ENCODE measurements around the gene MYO16.

The MYO16 gene

GRCh38 chr13:108927615-108928014 is 298.2 kb downstream of the MYO16 start:
- in situ Hi-C loops (cut with MboI; ENCODE audit: low sequenced_read_pairs), result no loop called here

GRCh38 chr13:108929532-108930206 is 300.3 kb downstream of the MYO16 start:
- in situ Hi-C loops (cut with MboI; ENCODE audit: low sequenced_read_pairs), result no loop called here

GRCh38 chr13:108932196-108932595 is 302.8 kb downstream of the MYO16 start:
- in situ Hi-C loops (cut with MboI; ENCODE audit: low sequenced_read_pairs), result no loop called here

- in situ Hi-C loops (cut with MboI; ENCODE audit: low sequenced_read_pairs), result no loop called here
Measured at GRCh38 chr13:108933061-108933460, 303.6 kb downstream of the MYO16 start.

- in situ Hi-C loops (cut with MboI; ENCODE audit: low sequenced_read_pairs), result no loop called here
Measured at GRCh38 chr13:108938155-108938554, 308.7 kb downstream of the MYO16 start.

- in situ Hi-C loops (cut with MboI; ENCODE audit: low sequenced_read_pairs), result no loop called here
Measured at GRCh38 chr13:108940121-108940520, 310.7 kb downstream of the MYO16 start.

- in situ Hi-C loops (cut with MboI; ENCODE audit: low sequenced_read_pairs), result no loop called here
Measured at GRCh38 chr13:108943842-108944241, 314.4 kb downstream of the MYO16 start.

GRCh38 chr13:108944760-108945159 is 315.3 kb downstream of the MYO16 start:
- in situ Hi-C loops (cut with MboI; ENCODE audit: low sequenced_read_pairs), result no loop called here

- in situ Hi-C loops (cut with MboI; ENCODE audit: low sequenced_read_pairs), result no loop called here
Measured at GRCh38 chr13:108947551-108948030, 318.2 kb downstream of the MYO16 start.

- in situ Hi-C loops (cut with MboI; ENCODE audit: low sequenced_read_pairs), result no loop called here
Measured at GRCh38 chr13:108948251-108948671, 318.9 kb downstream of the MYO16 start.

- in situ Hi-C loops (cut with MboI; ENCODE audit: low sequenced_read_pairs), result no loop called here
Measured at GRCh38 chr13:108950333-108951010, 321.1 kb downstream of the MYO16 start.

GRCh38 chr13:108955741-108956140 is 326.3 kb downstream of the MYO16 start:
- in situ Hi-C loops (cut with MboI; ENCODE audit: low sequenced_read_pairs), result no loop called here

- in situ Hi-C loops (cut with MboI; ENCODE audit: low sequenced_read_pairs), result no loop called here
Measured at GRCh38 chr13:108957369-108958012, 328.1 kb downstream of the MYO16 start.

- in situ Hi-C loops (cut with MboI; ENCODE audit: low sequenced_read_pairs), result no loop called here
Measured at GRCh38 chr13:108958013-108958376, 328.6 kb downstream of the MYO16 start.

- in situ Hi-C loops (cut with MboI; ENCODE audit: low sequenced_read_pairs), result no loop called here
Measured at GRCh38 chr13:108959234-108959633, 329.8 kb downstream of the MYO16 start.

- in situ Hi-C loops (cut with MboI; ENCODE audit: low sequenced_read_pairs), result no loop called here
Measured at GRCh38 chr13:108960006-108960405, 330.6 kb downstream of the MYO16 start.

- in situ Hi-C loops (cut with MboI; ENCODE audit: low sequenced_read_pairs), result no loop called here
Measured at GRCh38 chr13:108961542-108962125, 332.2 kb downstream of the MYO16 start.

GRCh38 chr13:108962654-108963053 is 333.2 kb downstream of the MYO16 start:
- in situ Hi-C loops (cut with MboI; ENCODE audit: low sequenced_read_pairs), result no loop called here

GRCh38 chr13:108963276-108963810 is 333.9 kb downstream of the MYO16 start:
- in situ Hi-C loops (cut with MboI; ENCODE audit: low sequenced_read_pairs), result no loop called here

GRCh38 chr13:108963846-108964600 is 334.6 kb downstream of the MYO16 start:
- in situ Hi-C loops (cut with MboI; ENCODE audit: low sequenced_read_pairs), result no loop called here

- in situ Hi-C loops (cut with MboI; ENCODE audit: low sequenced_read_pairs), result no loop called here
Measured at GRCh38 chr13:108964606-108965005, 335.2 kb downstream of the MYO16 start.

Data from hTERT RPE-1 (cell line).